GM12878 (cell line): Measurements from ENCODE around the gene LPIN1. TPM values are rescaled to one million over a fixed set of nuclear protein-coding genes. Genes with fewer than 3 reads are reported as not detected.

ENCODE experiments used
- ATF7 ChIP-seq: fragments of 450-650 bp; IDR thresholded peaks from 2 replicates; pipeline ENCODE4 v1.6.1; 2016; ENCODE audit warnings: low read depth, mild to moderate bottlenecking
- BHLHE40 ChIP-seq, 2 experiments: fragments of 450-650 bp in 1 of 2; IDR thresholded peaks; 2 replicates each; pipeline ENCODE4 v1.6.1; 2011 to 2017; ENCODE audit warnings: low read depth in 2 of 2, borderline replicate concordance in 1 of 2, improper control_type of control experiment in 1 of 2, low read length in 1 of 2, mild to moderate bottlenecking in 1 of 2
- CBX3 ChIP-seq: fragments of 200-600 bp; sonication (generic); IDR thresholded peaks from 2 replicates; pipeline ENCODE4 v1.6.1; 2016; ENCODE audit warnings: low read depth, borderline replicate concordance
- CTCF ChIP-seq, 3 experiments: IDR thresholded peaks in 2 of 3; conservative IDR thresholded peaks in 1 of 3; 2 replicates each; pipeline ENCODE4 v1.5.1; 2011; ENCODE audit warnings: low read depth in 3 of 3, low read length in 3 of 3, mild to moderate bottlenecking in 3 of 3, control low read depth in 2 of 3, moderate library complexity in 2 of 3, inconsistent platforms in 1 of 3, mixed read lengths in 1 of 3; ENCODE audit not compliant: control insufficient read depth in 2 of 3, insufficient read depth in 1 of 3; ENCODE audit errors: extremely low read depth in 1 of 3
- EGR1 ChIP-seq, 2 experiments: IDR thresholded peaks; 1 replicate in 1 of 2; 2 replicates in 1 of 2; pipeline ENCODE4 v1.6.1; 2011 to 2012; ENCODE audit warnings: low read depth in 2 of 2, low read length in 2 of 2, borderline replicate concordance in 1 of 2, mild to moderate bottlenecking in 1 of 2, moderate library complexity in 1 of 2
- FOXK2 ChIP-seq: fragments of 450-650 bp; IDR thresholded peaks from 2 replicates; pipeline ENCODE4 v1.6.1; 2017; ENCODE audit warnings: mild to moderate bottlenecking, moderate library complexity
- HCFC1 ChIP-seq: fragments of 150-350 bp; IDR thresholded peaks from 2 replicates; pipeline ENCODE4 v1.6.1; 2014; ENCODE audit warnings: low read length
- HDGF ChIP-seq: fragments of 450-650 bp; IDR thresholded peaks from 2 replicates; pipeline ENCODE4 v1.6.1; 2016; ENCODE audit warnings: antibody characterized with exemption
- IRF4 ChIP-seq: IDR thresholded peaks from 2 replicates; pipeline ENCODE4 v1.6.1; 2011; ENCODE audit warnings: low read depth, low read length
- KDM1A ChIP-seq: fragments of 200-600 bp; sonication (generic); IDR thresholded peaks from 2 replicates; pipeline ENCODE4 v1.6.1; 2016; ENCODE audit warnings: borderline replicate concordance
- MXI1 ChIP-seq: fragments of 150-350 bp; IDR thresholded peaks from 2 replicates; pipeline ENCODE4 v1.6.1; 2011; ENCODE audit warnings: low read depth, mild to moderate bottlenecking, inconsistent platforms, low read length, improper control_type of control experiment
- MYC ChIP-seq: IDR thresholded peaks from 2 replicates; pipeline ENCODE4 v1.6.1; 2011; ENCODE audit warnings: mild to moderate bottlenecking, low read length, moderate library complexity, inconsistent platforms; ENCODE audit not compliant: insufficient read depth, insufficient replicate concordance, insufficient read length, severe bottlenecking
- NFYB ChIP-seq: IDR thresholded peaks from 2 replicates; pipeline ENCODE4 v1.6.1; 2011; ENCODE audit warnings: low read depth, mild to moderate bottlenecking, low read length, improper control_type of control experiment, moderate library complexity; ENCODE audit not compliant: insufficient read depth
- PAX5 ChIP-seq: IDR thresholded peaks from 2 replicates; pipeline ENCODE4 v1.6.1; 2011; ENCODE audit warnings: low read depth, low read length, borderline replicate concordance
- POU2F2 ChIP-seq: IDR thresholded peaks from 3 replicates; pipeline ENCODE4 v1.6.1; 2011; ENCODE audit warnings: low read depth, mild to moderate bottlenecking, low read length, borderline replicate concordance
- SMAD1 ChIP-seq: fragments of 450-650 bp; IDR thresholded peaks from 2 replicates; pipeline ENCODE4 v1.6.1; 2018; ENCODE audit warnings: mild to moderate bottlenecking, low read depth; ENCODE audit not compliant: partially characterized antibody
- STAT1 ChIP-seq: fragments of 450-650 bp; conservative IDR thresholded peaks from 2 replicates; pipeline ENCODE4 v1.6.1; 2014; ENCODE audit warnings: antibody characterized with exemption, mild to moderate bottlenecking
- STAT3 ChIP-seq: IDR thresholded peaks from 2 replicates; pipeline ENCODE4 v1.6.1; 2011; ENCODE audit warnings: low read depth, low read length, improper control_type of control experiment
- ZBTB33 ChIP-seq: fragments of 450-650 bp; IDR thresholded peaks from 2 replicates; pipeline ENCODE4 v1.6.1; 2017; ENCODE audit warnings: mild to moderate bottlenecking
- ZNF217 ChIP-seq: fragments of 450-650 bp; IDR thresholded peaks from 2 replicates; pipeline ENCODE4 v1.6.1; 2017; ENCODE audit warnings: antibody characterized with exemption, mild to moderate bottlenecking
- ZSCAN29 ChIP-seq: fragments of 450-650 bp; IDR thresholded peaks from 2 replicates; pipeline ENCODE4 v1.6.1; 2017; ENCODE audit warnings: mild to moderate bottlenecking, moderate library complexity
- ZZZ3 ChIP-seq: IDR thresholded peaks from 2 replicates; pipeline ENCODE4 v1.6.1; 2011; ENCODE audit warnings: low read depth; ENCODE audit not compliant: control insufficient read depth, insufficient read length
- polyA plus RNA-seq, 11 experiments: library from polyadenylated mRNA; depleted of rRNA in 4 of 11; unstranded in 6 of 11; stranded (reverse) in 5 of 11; fragments of >200 nt; fragmentation: Nextera tagmentation in 4 of 11; fragmentation: Illumina TruSeq in 1 of 11; extraction: Ambion mirVana in 4 of 11; extraction: Trizol in 1 of 11; gene quantifications; 1 replicate in 1 of 11; 2 replicates in 10 of 11; pipeline versions ENCODE4 v1.2.1 to v1.2.3, GENCODE V29; 2011 to 2016; ENCODE audit warnings: inconsistent platforms in 2 of 11, missing spikeins in 2 of 11, low read depth in 1 of 11
- total RNA-seq, 4 experiments: library from RNA; depleted of rRNA in 3 of 4; stranded (reverse); fragments of >200 nt in 3 of 4; fragmentation: Illumina TruSeq in 1 of 4; extraction: Trizol in 1 of 4; gene quantifications; 2 replicates each; pipeline versions ENCODE4 v1.2.1 to v1.2.3, GENCODE V29; 2013 to 2021
- TF ChIP-seq, protein P1 (sequence below): IDR thresholded peaks from 2 replicates; pipeline ENCODE4 v1.6.1; 2012; ENCODE audit warnings: low read depth, low read length, improper control_type of control experiment

LPIN1 gene
- total and polyA plus RNA-seq, 10 of the 15 experiments (the other 5 are each of a cell fraction or from before 2014, with no cell fraction given) = 18.8 to 82.5 (median 50.3) TPM

GRCh38 chr2:11829947-11830707 lies 83.7 kb downstream of the LPIN1 start (continued):
- TF ChIP-seq CTCF (IDR thresholded peaks at IDR 0.05 in 2 of 3, conservative IDR thresholded peaks at IDR 0.05 in 1 of 3; ENCODE audit: control insufficient read depth in 2 of 3, extremely low read depth in 1 of 3, insufficient read depth in 1 of 3, low read depth in 3 of 3, low read length in 3 of 3) (peak in 2 of 3 experiments; percentile 7 to 58; a peak in 3 of 6 replicates), ZSCAN29 (no peak), IRF4 (peak; percentile 97), STAT1 (no peak), ZNF217 (peak; percentile 91; the same call in 1 of the 2 replicates), STAT3 (peak; percentile 94), NFYB (no peak), ZZZ3 (no peak), ZBTB33 (no peak), ATF7 (peak; percentile 59), HDGF (no peak; the same call in 1 of the 2 replicates), EGR1 (IDR thresholded peaks at IDR 0.05; ENCODE audit: borderline replicate concordance in 1 of 2, low read depth in 2 of 2, low read length in 2 of 2) (peak in 1 of 2 experiments; percentile 60; a peak in 2 of 3 replicates), MXI1 (no peak; the same call in 1 of the 2 replicates), HCFC1 (no peak), MYC (no peak), FOXK2 (no peak), KDM1A (no peak), SMAD1 (no peak), PAX5 (peak; percentile 96), POU2F2 (peak; percentile 98), CBX3 (no peak), BHLHE40 (IDR thresholded peaks at IDR 0.05; ENCODE audit: borderline replicate concordance in 1 of 2, low read depth in 2 of 2, low read length in 1 of 2) (peak; percentile 65 to 79)
- TF ChIP-seq, protein P1, sequence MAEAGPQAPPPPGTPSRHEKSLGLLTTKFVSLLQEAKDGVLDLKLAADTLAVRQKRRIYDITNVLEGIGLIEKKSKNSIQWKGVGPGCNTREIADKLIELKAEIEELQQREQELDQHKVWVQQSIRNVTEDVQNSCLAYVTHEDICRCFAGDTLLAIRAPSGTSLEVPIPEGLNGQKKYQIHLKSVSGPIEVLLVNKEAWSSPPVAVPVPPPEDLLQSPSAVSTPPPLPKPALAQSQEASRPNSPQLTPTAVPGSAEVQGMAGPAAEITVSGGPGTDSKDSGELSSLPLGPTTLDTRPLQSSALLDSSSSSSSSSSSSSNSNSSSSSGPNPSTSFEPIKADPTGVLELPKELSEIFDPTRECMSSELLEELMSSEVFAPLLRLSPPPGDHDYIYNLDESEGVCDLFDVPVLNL = no peak
